ENCODE results near the gene FN3KRP.
A peak's percentile ranks its signal among the peaks of the same experiment; 100 is the strongest.

Gene FN3KRP

GRCh38 chr17:82745524-82745923, 29.0 kb downstream of the FN3KRP start:
- no peak for DNase-seq (ENCODE audit: low read depth)

GRCh38 chr17:82748756-82749155, 32.2 kb downstream of the FN3KRP start:
- TF ChIP-seq MAX (IDR thresholded peaks at IDR 0.05; ENCODE audit: low read depth, low read length) (no peak), POLR2A (IDR thresholded peaks at IDR 0.05; ENCODE audit: extremely low read depth, insufficient read length) (no peak), MYC (IDR thresholded peaks at IDR 0.05; ENCODE audit: low read depth, low read length) (no peak), CTCF (IDR thresholded peaks at IDR 0.05; ENCODE audit: low read depth, low read length) (no peak)
- no peak for DNase-seq (ENCODE audit: low read depth)
- H3K4me3 ChIP-seq (ENCODE audit: low read depth, low read length), result no peak overlapping the region

More at GRCh38 chr17:82745524-82745923, 29.0 kb downstream of the FN3KRP start:
- no peak for TF ChIP-seq CTCF (IDR thresholded peaks at IDR 0.05; ENCODE audit: low read depth, low read length)
- TF ChIP-seq MYC (IDR thresholded peaks at IDR 0.05; ENCODE audit: low read depth, low read length), result no peak
- no peak for TF ChIP-seq POLR2A (IDR thresholded peaks at IDR 0.05; ENCODE audit: extremely low read depth, insufficient read length)
- no peak for TF ChIP-seq MAX (IDR thresholded peaks at IDR 0.05; ENCODE audit: low read depth, low read length)
- no peak overlapping the region for H3K4me3 ChIP-seq (ENCODE audit: low read depth, low read length)

- DNase-seq (ENCODE audit: low read depth), result no peak
- H3K4me3 ChIP-seq (ENCODE audit: low read depth, low read length), result no peak overlapping the region
- TF ChIP-seq POLR2A (IDR thresholded peaks at IDR 0.05; ENCODE audit: extremely low read depth, insufficient read length) (no peak), MYC (IDR thresholded peaks at IDR 0.05; ENCODE audit: low read depth, low read length) (no peak), MAX (IDR thresholded peaks at IDR 0.05; ENCODE audit: low read depth, low read length) (no peak)
These were observed 33.9 kb downstream of the FN3KRP start for GRCh38 chr17:82750241-82750908.

GRCh38 chr17:82751171-82751570, 34.7 kb downstream of the FN3KRP start:
- no peak overlapping the region for H3K4me3 ChIP-seq (ENCODE audit: low read depth, low read length)
- DNase-seq (ENCODE audit: low read depth), result no peak
- TF ChIP-seq POLR2A (IDR thresholded peaks at IDR 0.05; ENCODE audit: extremely low read depth, insufficient read length) (no peak), MYC (IDR thresholded peaks at IDR 0.05; ENCODE audit: low read depth, low read length) (no peak), CTCF (IDR thresholded peaks at IDR 0.05; ENCODE audit: low read depth, low read length) (no peak), MAX (IDR thresholded peaks at IDR 0.05; ENCODE audit: low read depth, low read length) (no peak)

- TF ChIP-seq MYC (IDR thresholded peaks at IDR 0.05; ENCODE audit: low read depth, low read length) (peak; percentile 75; the same call in 1 of the 2 replicates), POLR2A (IDR thresholded peaks at IDR 0.05; ENCODE audit: extremely low read depth, insufficient read length) (peak; percentile 35), CTCF (IDR thresholded peaks at IDR 0.05; ENCODE audit: low read depth, low read length) (no peak), MAX (IDR thresholded peaks at IDR 0.05; ENCODE audit: low read depth, low read length) (no peak; the same call in 1 of the 2 replicates)
- H3K4me3 ChIP-seq (ENCODE audit: low read depth, low read length), result peak within 1 kb of the TSS; percentile 69
- peak; percentile 87 for DNase-seq (ENCODE audit: low read depth)
These were observed 35.3 kb downstream of the FN3KRP start, which contains the start of gene TBCD for GRCh38 chr17:82751571-82752370. Gene TBCD (plus strand): TSS chr17:82752065. CDS start chr17:82752194, 129 bp downstream.
